Fibroblast of the aortic adventitia (primary cell): ENCODE results near the gene GATA3. TPM values are rescaled to one million over a fixed set of nuclear protein-coding genes. Genes with fewer than 3 reads are reported as not detected.

Experiments used
- DNase-seq: peaks from one replicate; pipeline ENCODE4 v3.0.0-alpha.2; 2010; ENCODE audit warnings: low read depth
- H3K4me3 ChIP-seq: 2 replicates; pipeline ENCODE4 v1.5.1; 2011; ENCODE audit warnings: low read depth, mild to moderate bottlenecking, control low read depth, low read length, moderate library complexity
- CTCF ChIP-seq: IDR thresholded peaks from 2 replicates; pipeline ENCODE4 v1.5.1; 2011; ENCODE audit warnings: mild to moderate bottlenecking, low read length, control low read depth, inconsistent platforms; ENCODE audit not compliant: insufficient read depth
- total RNA-seq: library from RNA; depleted of rRNA; stranded (reverse); fragments of >200 nt; gene quantifications from 2 replicates; pipeline ENCODE4 v1.2.3, GENCODE V29; 2012; ENCODE audit warnings: low replicate concordance

GATA3 gene
- total RNA-seq, 1 donor = not detected

GRCh38 chr10:8061274-8062211 is 7.1 kb downstream of the GATA3 start:
- DNase-seq = no peak
- no peak for TF ChIP-seq CTCF
- H3K4me3 ChIP-seq = no peak overlapping the region

GRCh38 chr10:8063128-8063908 is 8.8 kb downstream of the GATA3 start:
- TF ChIP-seq CTCF = no peak
- no peak overlapping the region for H3K4me3 ChIP-seq
- no peak for DNase-seq

GRCh38 chr10:8063935-8064334 is 9.4 kb downstream of the GATA3 start:
- DNase-seq = no peak
- no peak overlapping the region for H3K4me3 ChIP-seq
- TF ChIP-seq CTCF = no peak

- H3K4me3 ChIP-seq = no peak overlapping the region
- TF ChIP-seq CTCF = no peak
- DNase-seq = no peak
Observed at GRCh38 chr10:8064436-8064835, 9.9 kb downstream of the GATA3 start.

- no peak overlapping the region for H3K4me3 ChIP-seq
- DNase-seq = no peak
- TF ChIP-seq CTCF = no peak
Observed at GRCh38 chr10:8065651-8066050, 11.2 kb downstream of the GATA3 start.

GRCh38 chr10:8066124-8066523 is 11.6 kb downstream of the GATA3 start:
- TF ChIP-seq CTCF = no peak
- no peak for DNase-seq

More at GRCh38 chr10:8066124-8066523, 11.6 kb downstream of the GATA3 start:
- no peak overlapping the region for H3K4me3 ChIP-seq
